ENCODE results near the gene FAM185A.

Gene FAM185A

DNA sequence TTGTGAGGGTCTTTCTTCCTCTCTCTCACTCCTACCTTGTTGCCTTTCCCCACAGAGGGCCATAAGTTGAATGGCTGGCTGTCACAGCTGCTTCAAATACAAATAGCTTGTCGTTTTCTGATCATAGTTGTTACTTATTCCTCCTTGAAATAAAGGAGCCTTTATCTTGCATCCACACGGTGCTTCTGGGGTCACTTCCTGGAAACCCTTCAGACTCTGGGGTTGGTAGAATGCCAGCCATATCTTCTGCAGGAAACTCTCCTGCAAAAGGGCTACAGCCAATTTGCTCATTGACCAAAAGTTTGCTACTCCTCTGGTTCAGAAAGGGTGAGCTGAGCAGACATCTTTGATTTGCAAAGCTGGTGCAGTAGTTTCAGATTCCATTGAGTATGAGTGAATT, 70.4 kb downstream of the FAM185A start:
- H3K9ac ChIP-seq (ENCODE audit: low read length), result no peak overlapping the region
- H3K4me3 ChIP-seq (ENCODE audit: low read length), result no peak overlapping the region
- H3K27ac ChIP-seq (ENCODE audit: low read depth, low read length), result no peak overlapping the region
- no peaks in the 10 kb centered on the region for H3K36me3 ChIP-seq (ENCODE audit: control insufficient read depth, insufficient read depth, low read length)
- no peaks in the 10 kb centered on the region for H3K27me3 ChIP-seq (ENCODE audit: control insufficient read depth, insufficient read depth, low read length)
- no peaks in the 10 kb centered on the region for H3K4me1 ChIP-seq (ENCODE audit: control insufficient read depth, insufficient read depth, low read length)

DNA sequence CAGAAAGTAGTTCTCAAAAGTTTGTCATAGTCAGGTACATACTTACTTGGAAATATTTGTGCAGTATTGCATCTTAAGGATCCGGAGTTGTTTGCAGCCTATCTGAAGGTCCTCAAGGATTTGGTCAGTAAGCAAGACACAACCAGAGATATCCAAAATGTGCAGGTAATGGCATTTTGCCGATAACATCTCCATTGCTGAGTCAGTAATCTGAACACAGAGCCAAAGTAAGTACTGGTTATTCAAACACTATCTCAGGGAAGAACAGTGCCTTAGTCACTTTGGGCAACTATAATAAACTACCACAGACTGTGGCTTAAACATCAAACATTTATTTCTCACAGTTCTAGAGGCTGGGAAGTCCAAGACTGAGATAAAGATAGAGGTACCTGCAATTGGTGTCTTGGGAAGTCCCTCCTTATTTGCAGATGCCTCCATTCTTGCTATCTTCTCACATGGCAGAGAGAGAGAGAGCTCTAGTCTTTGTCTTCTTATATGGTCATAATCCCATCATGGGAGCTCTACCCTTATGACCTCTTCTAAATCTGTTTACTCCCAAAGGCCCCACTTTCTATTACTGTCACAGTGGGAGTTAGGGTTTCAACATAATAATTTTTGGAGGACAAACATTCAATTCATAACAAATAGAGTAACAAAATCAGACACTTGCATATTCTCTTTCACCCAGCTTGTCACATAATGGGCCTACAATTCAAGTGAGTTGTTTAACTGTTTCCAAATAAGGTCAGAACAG, 73.4 kb downstream of the FAM185A start:
- Histone ChIP-seq H3K4me3 (ENCODE audit: low read length) (no peak overlapping the region), H3K36me3 (ENCODE audit: control insufficient read depth, insufficient read depth, low read length) (no peaks in the 10 kb centered on the region), H3K4me1 (ENCODE audit: control insufficient read depth, insufficient read depth, low read length) (no peaks in the 10 kb centered on the region), H3K27me3 (ENCODE audit: control insufficient read depth, insufficient read depth, low read length) (no peaks in the 10 kb centered on the region), H3K9ac (ENCODE audit: low read length) (no peak overlapping the region), H3K27ac (ENCODE audit: low read depth, low read length) (no peak overlapping the region)

DNA sequence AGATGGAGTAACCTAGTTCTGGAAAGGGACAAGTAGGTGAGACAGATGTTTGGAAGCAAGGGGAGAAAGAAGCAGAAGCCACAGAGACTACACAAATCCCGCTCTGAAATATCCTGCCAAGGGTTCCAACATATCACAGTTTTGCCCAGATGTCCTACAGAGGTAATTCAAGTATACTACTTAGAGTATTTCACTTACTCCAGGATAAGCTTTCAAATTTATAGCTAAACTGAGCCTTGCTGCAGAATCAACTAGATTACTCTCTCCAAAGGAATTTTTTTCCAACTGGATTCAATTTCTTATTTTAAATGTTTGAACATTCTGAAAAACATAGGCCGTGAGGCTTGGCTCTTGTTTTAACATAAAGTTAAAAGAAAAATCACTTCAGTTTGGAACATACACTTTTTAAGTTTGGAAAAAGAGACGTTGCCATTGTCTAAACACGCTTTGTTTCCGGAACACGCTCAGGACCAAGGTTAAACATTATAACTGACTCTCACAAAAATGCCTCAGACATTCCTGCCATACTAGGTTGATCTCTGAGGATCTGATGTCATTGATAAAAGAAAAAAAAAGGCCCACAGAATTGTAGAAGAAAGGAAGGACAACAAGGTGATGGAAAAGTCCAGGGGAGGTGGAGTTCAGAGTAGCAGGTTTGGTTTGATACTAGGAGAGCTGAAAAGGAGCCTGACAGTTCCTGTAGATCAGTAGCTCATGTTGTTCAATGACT, 74.8 kb downstream of the FAM185A start:
- H3K36me3 ChIP-seq (ENCODE audit: control insufficient read depth, insufficient read depth, low read length), result no peaks in the 10 kb centered on the region
- no peak overlapping the region for H3K9ac ChIP-seq (ENCODE audit: low read length)
- H3K27me3 ChIP-seq (ENCODE audit: control insufficient read depth, insufficient read depth, low read length), result no peaks in the 10 kb centered on the region
- no peak overlapping the region for H3K27ac ChIP-seq (ENCODE audit: low read depth, low read length)
- no peaks in the 10 kb centered on the region for H3K4me1 ChIP-seq (ENCODE audit: control insufficient read depth, insufficient read depth, low read length)
- H3K4me3 ChIP-seq (ENCODE audit: low read length), result no peak overlapping the region

DNA sequence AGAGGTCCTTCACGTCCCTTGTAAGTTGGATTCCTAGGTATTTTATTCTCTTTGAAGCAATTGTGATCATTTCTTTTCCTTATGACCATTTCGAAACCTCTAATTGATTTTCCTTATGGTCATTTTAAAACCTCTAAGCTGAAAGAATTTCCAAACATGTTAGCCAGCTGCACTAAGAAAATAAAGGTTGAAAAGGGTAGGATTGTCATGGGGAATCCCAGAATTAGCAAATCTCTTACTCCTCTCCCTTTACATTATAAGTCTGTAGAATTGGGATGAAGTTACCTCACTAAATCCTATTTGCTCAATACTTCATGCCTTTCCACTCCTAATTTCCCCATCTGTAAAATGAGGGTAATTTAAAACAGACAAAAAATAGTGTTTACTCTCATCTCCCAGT, 79.5 kb downstream of the FAM185A start:
- Histone ChIP-seq H3K36me3 (ENCODE audit: control insufficient read depth, insufficient read depth, low read length) (no peaks in the 10 kb centered on the region), H3K4me1 (ENCODE audit: control insufficient read depth, insufficient read depth, low read length) (no peaks in the 10 kb centered on the region), H3K27me3 (ENCODE audit: control insufficient read depth, insufficient read depth, low read length) (no peaks in the 10 kb centered on the region), H3K27ac (ENCODE audit: low read depth, low read length) (no peak overlapping the region), H3K4me3 (ENCODE audit: low read length) (no peak overlapping the region), H3K9ac (ENCODE audit: low read length) (no peak overlapping the region)

DNA sequence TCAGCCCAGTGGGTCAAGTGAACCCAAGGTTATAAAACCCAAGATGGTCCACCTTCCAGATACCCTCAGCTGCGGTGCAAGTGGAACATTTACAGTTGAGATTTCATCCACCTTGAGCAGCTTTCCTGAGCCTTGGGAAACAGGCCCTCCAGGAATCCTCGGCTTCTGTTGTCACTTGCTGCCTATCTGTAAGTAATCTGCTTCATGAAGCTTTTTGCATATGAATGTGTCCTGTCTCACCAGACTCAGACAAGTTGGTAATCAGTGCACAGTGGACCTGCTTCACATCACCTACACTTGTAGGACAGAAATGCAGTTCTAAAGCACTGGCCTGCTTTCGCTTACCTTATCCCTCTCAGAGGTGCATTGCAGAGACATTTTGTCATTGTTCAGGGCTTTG, 80.3 kb downstream of the FAM185A start:
- no peak overlapping the region for H3K27ac ChIP-seq (ENCODE audit: low read depth, low read length)
- H3K4me3 ChIP-seq (ENCODE audit: low read length), result no peak overlapping the region
- no peaks in the 10 kb centered on the region for H3K4me1 ChIP-seq (ENCODE audit: control insufficient read depth, insufficient read depth, low read length)
- H3K9ac ChIP-seq (ENCODE audit: low read length), result no peak overlapping the region
- H3K36me3 ChIP-seq (ENCODE audit: control insufficient read depth, insufficient read depth, low read length), result no peaks in the 10 kb centered on the region
- no peaks in the 10 kb centered on the region for H3K27me3 ChIP-seq (ENCODE audit: control insufficient read depth, insufficient read depth, low read length)

DNA sequence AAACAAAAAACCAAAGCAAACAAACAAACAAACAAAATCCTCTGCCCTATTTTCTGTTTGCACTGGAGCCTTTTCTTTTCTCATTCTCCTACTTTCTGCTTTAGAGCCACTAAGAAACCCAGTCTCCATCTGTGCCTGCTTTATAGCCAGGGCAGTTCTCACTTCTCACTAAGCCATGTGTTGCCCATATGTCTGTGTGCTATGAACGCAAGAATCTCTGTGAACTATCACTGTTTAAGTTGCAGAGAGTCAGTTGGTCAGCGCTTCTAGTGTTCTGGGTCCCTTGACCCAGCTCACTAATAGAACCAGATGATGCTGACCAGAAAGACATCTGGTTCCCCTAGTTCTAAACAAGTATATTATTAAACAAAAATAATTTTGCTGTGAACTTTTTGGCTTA, 81.4 kb downstream of the FAM185A start:
- H3K4me3 ChIP-seq (ENCODE audit: low read length), result no peak overlapping the region
- H3K9ac ChIP-seq (ENCODE audit: low read length), result no peak overlapping the region
- H3K27me3 ChIP-seq (ENCODE audit: control insufficient read depth, insufficient read depth, low read length), result no peaks in the 10 kb centered on the region
- no peak overlapping the region for H3K27ac ChIP-seq (ENCODE audit: low read depth, low read length)
- H3K4me1 ChIP-seq (ENCODE audit: control insufficient read depth, insufficient read depth, low read length), result no peaks in the 10 kb centered on the region
- H3K36me3 ChIP-seq (ENCODE audit: control insufficient read depth, insufficient read depth, low read length), result no peaks in the 10 kb centered on the region

DNA sequence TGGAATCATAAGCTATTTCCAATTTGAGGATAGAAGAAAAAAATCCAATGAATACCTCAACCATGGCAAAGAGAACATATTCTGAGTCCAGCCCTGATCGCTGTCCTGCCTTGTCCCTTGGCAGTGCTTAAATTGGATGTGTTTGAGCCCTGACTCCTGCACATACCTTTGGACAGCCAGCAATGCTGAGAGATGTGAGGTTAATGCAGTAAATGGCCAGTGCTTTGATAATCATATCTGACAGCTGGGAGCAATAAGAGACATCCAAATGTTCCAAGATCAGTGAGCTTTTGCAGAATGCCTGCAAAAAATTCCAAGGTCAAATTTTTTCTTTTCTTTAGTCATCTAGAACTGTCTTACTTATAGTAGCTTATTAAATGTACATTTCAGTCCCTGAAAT, 83.9 kb downstream of the FAM185A start:
- Histone ChIP-seq H3K27ac (ENCODE audit: low read depth, low read length) (no peak overlapping the region), H3K4me3 (ENCODE audit: low read length) (no peak overlapping the region), H3K36me3 (ENCODE audit: control insufficient read depth, insufficient read depth, low read length) (no peaks in the 10 kb centered on the region), H3K4me1 (ENCODE audit: control insufficient read depth, insufficient read depth, low read length) (no peaks in the 10 kb centered on the region), H3K9ac (ENCODE audit: low read length) (no peak overlapping the region), H3K27me3 (ENCODE audit: control insufficient read depth, insufficient read depth, low read length) (no peaks in the 10 kb centered on the region)

DNA sequence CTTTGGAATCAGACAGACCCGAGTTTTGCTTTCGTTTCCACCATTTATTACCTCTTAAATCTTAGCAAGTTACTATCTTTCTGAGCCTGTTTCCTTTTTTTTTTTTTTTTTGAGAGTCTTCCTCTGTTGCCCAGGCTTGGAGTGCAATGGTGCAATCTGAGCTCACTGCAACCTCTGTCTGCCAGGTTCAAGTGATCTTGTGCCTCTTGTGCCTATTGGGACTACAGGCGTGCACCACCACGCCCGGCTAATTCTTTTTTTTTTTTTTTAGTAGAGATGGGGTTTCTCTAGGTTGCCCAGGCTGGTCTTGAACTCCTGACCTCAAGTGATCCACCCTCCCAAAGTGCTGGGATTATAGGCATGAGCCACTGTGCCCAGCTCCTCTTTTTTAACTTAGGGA, 84.5 kb downstream of the FAM185A start:
- Histone ChIP-seq H3K27me3 (ENCODE audit: control insufficient read depth, insufficient read depth, low read length) (no peaks in the 10 kb centered on the region), H3K9ac (ENCODE audit: low read length) (no peak overlapping the region), H3K4me3 (ENCODE audit: low read length) (no peak overlapping the region), H3K27ac (ENCODE audit: low read depth, low read length) (no peak overlapping the region), H3K4me1 (ENCODE audit: control insufficient read depth, insufficient read depth, low read length) (no peaks in the 10 kb centered on the region), H3K36me3 (ENCODE audit: control insufficient read depth, insufficient read depth, low read length) (no peaks in the 10 kb centered on the region)

DNA sequence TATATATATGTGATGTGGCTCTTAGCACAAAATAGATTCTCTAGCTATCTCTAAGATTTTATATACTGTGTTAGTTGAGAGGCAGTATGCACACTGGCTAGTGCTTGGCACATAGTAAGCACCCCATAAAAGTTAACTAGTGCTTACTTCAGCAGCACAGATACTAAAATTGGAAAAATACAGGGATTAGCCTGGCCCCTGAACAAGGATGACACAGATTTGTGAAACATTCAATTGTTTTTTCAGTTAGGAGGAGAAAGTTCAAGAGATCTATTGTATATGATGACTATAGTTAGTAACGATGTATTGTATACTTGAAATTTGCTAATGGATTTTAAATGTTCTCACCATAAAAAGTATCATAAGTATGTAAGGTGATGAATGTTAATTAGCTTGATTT, 85.7 kb downstream of the FAM185A start:
- Histone ChIP-seq H3K4me3 (ENCODE audit: low read length) (no peak overlapping the region), H3K27me3 (ENCODE audit: control insufficient read depth, insufficient read depth, low read length) (no peaks in the 10 kb centered on the region), H3K27ac (ENCODE audit: low read depth, low read length) (no peak overlapping the region), H3K9ac (ENCODE audit: low read length) (no peak overlapping the region), H3K4me1 (ENCODE audit: control insufficient read depth, insufficient read depth, low read length) (no peaks in the 10 kb centered on the region), H3K36me3 (ENCODE audit: control insufficient read depth, insufficient read depth, low read length) (no peaks in the 10 kb centered on the region)

DNA sequence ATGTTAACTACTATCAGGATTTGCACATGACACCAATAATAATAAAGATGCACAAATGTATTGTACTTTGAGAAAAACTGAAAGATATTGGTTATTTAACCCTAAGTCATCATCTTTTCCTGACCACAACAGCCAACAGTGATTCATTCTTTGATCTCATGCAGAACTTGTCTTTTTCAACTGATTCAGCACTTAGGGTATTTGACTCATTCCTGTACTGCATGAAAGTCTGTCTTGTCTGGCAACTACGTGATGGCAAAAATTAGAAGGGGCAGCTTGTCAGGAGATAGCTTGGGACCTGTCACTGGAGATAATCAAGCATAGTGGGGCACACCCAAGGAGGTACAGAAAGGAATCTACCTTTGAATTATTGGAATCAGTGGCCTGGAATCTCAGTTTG, 86.2 kb downstream of the FAM185A start:
- H3K36me3 ChIP-seq (ENCODE audit: control insufficient read depth, insufficient read depth, low read length), result no peaks in the 10 kb centered on the region
- no peaks in the 10 kb centered on the region for H3K4me1 ChIP-seq (ENCODE audit: control insufficient read depth, insufficient read depth, low read length)
- no peaks in the 10 kb centered on the region for H3K27me3 ChIP-seq (ENCODE audit: control insufficient read depth, insufficient read depth, low read length)
- H3K9ac ChIP-seq (ENCODE audit: low read length), result no peak overlapping the region
- H3K4me3 ChIP-seq (ENCODE audit: low read length), result no peak overlapping the region
- no peak overlapping the region for H3K27ac ChIP-seq (ENCODE audit: low read depth, low read length)

DNA sequence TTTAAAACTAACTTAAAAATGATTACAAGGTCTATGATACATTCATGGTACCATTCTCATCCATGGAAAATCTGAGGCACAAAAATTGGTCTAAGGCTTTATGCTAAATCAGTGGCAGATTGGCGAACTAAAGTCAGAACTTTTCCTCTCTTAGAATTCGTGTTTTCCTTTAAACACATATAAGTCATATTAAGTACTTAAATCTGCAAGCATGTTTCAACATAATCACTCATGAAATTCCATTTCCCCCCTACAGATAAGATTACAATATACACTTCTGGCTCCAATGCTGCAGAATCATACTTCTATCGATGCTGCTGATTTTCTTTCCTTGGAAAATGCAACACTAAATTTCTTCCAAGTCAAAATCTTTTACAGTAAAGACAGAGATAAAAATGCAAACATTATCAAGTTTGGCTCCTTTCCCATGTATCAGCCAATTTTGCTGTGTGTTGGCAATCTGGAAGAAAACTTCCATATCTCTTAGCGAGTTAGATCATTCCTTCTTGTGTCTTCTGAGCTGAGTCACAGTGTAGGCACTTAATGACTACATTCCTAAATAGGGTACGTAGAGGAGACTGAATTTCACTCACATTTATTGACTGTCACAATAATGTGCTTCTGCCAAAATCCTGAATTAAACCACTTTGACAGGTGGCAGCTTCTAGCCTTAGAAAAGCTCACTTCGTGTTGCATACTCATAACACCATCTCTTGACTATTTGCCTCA, 87.6 kb downstream of the FAM185A start:
- Histone ChIP-seq H3K4me3 (ENCODE audit: low read length) (no peak overlapping the region), H3K9ac (ENCODE audit: low read length) (no peak overlapping the region), H3K27ac (ENCODE audit: low read depth, low read length) (no peak overlapping the region), H3K4me1 (ENCODE audit: control insufficient read depth, insufficient read depth, low read length) (no peaks in the 10 kb centered on the region), H3K27me3 (ENCODE audit: control insufficient read depth, insufficient read depth, low read length) (no peaks in the 10 kb centered on the region), H3K36me3 (ENCODE audit: control insufficient read depth, insufficient read depth, low read length) (no peaks in the 10 kb centered on the region)

DNA sequence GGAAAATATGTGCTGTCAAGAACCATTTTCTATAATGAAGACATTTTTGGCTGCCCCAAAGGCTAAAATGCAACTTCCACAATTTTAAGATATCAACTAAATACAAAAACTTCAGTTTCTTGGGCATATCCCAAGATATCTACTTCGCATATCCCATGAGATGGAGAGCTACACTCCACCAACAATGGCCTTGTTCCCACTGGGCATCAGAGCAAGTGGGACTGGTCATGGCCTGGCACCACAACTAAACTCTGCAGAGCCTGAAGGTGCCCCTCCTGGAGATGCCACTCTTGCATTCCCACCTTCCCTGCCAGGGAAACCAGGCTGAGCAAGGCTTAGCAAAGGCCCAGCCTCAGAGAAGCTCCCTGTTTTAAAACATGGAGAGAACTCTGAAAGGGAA, 88.2 kb downstream of the FAM185A start:
- Histone ChIP-seq H3K27me3 (ENCODE audit: control insufficient read depth, insufficient read depth, low read length) (no peaks in the 10 kb centered on the region), H3K27ac (ENCODE audit: low read depth, low read length) (no peak overlapping the region), H3K36me3 (ENCODE audit: control insufficient read depth, insufficient read depth, low read length) (no peaks in the 10 kb centered on the region), H3K4me1 (ENCODE audit: control insufficient read depth, insufficient read depth, low read length) (no peaks in the 10 kb centered on the region), H3K4me3 (ENCODE audit: low read length) (no peak overlapping the region), H3K9ac (ENCODE audit: low read length) (no peak overlapping the region)
